T-cell (primary cell): ENCODE results near the gene DHRS1. TPM values are rescaled to one million over a fixed set of nuclear protein-coding genes. Genes with fewer than 3 reads are reported as not detected.

Source experiments
- ATAC-seq, 4 experiments: fragments of 200-7000 bp in 3 of 4; fragments of 150-1000 bp in 1 of 4; cut with Tn5 transposase; replicated peaks in 1 of 4; 1 replicate in 3 of 4; 2 replicates in 1 of 4; pipeline ENCODE4 v1.10.0; 2021; ENCODE audit warnings: moderate library complexity in 3 of 4, mild to moderate bottlenecking in 2 of 4, moderate number of reproducible peaks in 1 of 4
- CTCF ChIA-PET, 2 donors: fragments of 300-600 bp; sonication (Branson Sonifier 250); formaldehyde crosslinking; loops; one replicate each; lab custom pipeline; 2022; ENCODE audit warnings: antibody characterized with exemption in 2 of 2; lab: Charles Lee
- POLR2A ChIA-PET, 2 donors: fragments of 300-600 bp; sonication (Branson Sonifier 250); formaldehyde crosslinking; loops; one replicate each; lab custom pipeline; 2022; ENCODE audit warnings: antibody characterized with exemption in 2 of 2; lab: Charles Lee
- DNase-seq, 35 experiments: peaks; one replicate each; pipeline versions ENCODE4 v3.0.0 to v3.0.0-alpha.2; 2013 to 2023
- H3K27ac ChIP-seq: one replicate; pipeline ENCODE4 v1.5.1; 2013; ENCODE audit warnings: low read length
- H3K27me3 ChIP-seq, 2 experiments: replicated peaks in 1 of 2; 1 replicate in 1 of 2; 2 replicates in 1 of 2; pipeline versions ENCODE4 v1.6.1 to v1.7.0; 2013; ENCODE audit warnings: low read length in 1 of 2, mixed read lengths in 1 of 2; ENCODE audit not compliant: control insufficient read depth in 2 of 2, insufficient read depth in 2 of 2; ENCODE audit errors: extremely low read depth in 1 of 2
- H3K36me3 ChIP-seq, 2 donors: 1 replicate in 1 of 2; 2 replicates in 1 of 2; pipeline versions ENCODE4 v1.6.1 to v1.7.0; 2013; ENCODE audit warnings: low read length in 1 of 2; ENCODE audit not compliant: control insufficient read depth in 2 of 2, insufficient read depth in 1 of 2; ENCODE audit errors: extremely low read depth in 1 of 2
- H3K4me1 ChIP-seq, 2 experiments: 1 replicate in 1 of 2; 2 replicates in 1 of 2; pipeline versions ENCODE4 v1.6.1 to v1.7.0; 2013; ENCODE audit warnings: low read length in 2 of 2, mixed read lengths in 1 of 2; ENCODE audit not compliant: insufficient read depth in 2 of 2, control insufficient read depth in 1 of 2; ENCODE audit errors: extremely low read depth in 1 of 2
- H3K4me3 ChIP-seq, 2 donors: 1 replicate in 1 of 2; 2 replicates in 1 of 2; pipeline versions ENCODE4 v1.5.1 to v1.7.0; 2013; ENCODE audit warnings: mild to moderate bottlenecking in 2 of 2, low read length in 1 of 2, moderate library complexity in 1 of 2; ENCODE audit not compliant: control insufficient read depth in 1 of 2; ENCODE audit errors: extremely low read depth in 1 of 2
- H3K9me3 ChIP-seq: 2 replicates; pipeline ENCODE4 v1.7.0; 2013
- H3K27ac Mint-ChIP-seq, 2 donors: one replicate each; pipeline ENCODE4 v1.8.0; 2020 to 2021; ENCODE audit warnings: mild to moderate bottlenecking in 2 of 2, mixed read lengths in 2 of 2
- H3K27me3 Mint-ChIP-seq, 2 donors: one replicate each; pipeline ENCODE4 v1.8.0; 2021 to 2022; ENCODE audit warnings: mixed read lengths in 2 of 2
- H3K36me3 Mint-ChIP-seq: one replicate; pipeline ENCODE4 v1.8.0; 2021; ENCODE audit warnings: mixed read lengths
- H3K4me1 Mint-ChIP-seq, 3 donors: one replicate each; pipeline ENCODE4 v1.8.0; 2020 to 2022; ENCODE audit warnings: mixed read lengths in 3 of 3, mild to moderate bottlenecking in 1 of 3
- H3K4me3 Mint-ChIP-seq, 3 donors: one replicate each; pipeline ENCODE4 v1.8.0; 2020 to 2022; ENCODE audit warnings: mild to moderate bottlenecking in 3 of 3, mixed read lengths in 3 of 3, moderate library complexity in 3 of 3
- H3K9me3 Mint-ChIP-seq, 3 donors: one replicate each; pipeline ENCODE4 v1.8.0; 2020 to 2022; ENCODE audit warnings: mixed read lengths in 3 of 3
- WGBS: methylation state at CpG from one replicate; pipeline ENCODE4 v1.1.5; 2013; ENCODE audit warnings: missing lambda C conversion rate; ENCODE audit not compliant: insufficient coverage; 5-methylcytosine and 5-hydroxymethylcytosine counted together
- total RNA-seq, 35 experiments: library from RNA in 6 of 35; stranded (reverse) in 6 of 35; fragments of 120-200 nt in 1 of 35; gene quantifications; one replicate each; pipeline versions ENCODE4 v1.2.1 to v1.2.4 and lab custom pipeline; 2013 to 2026

The DHRS1 gene
- total RNA-seq, 5 donors from 2014 or later (not counting 1 experiment from before 2014, with no cell fraction given), result 34.2 to 47.6 (median 39.1) TPM

- POLR2A ChIA-PET, result interaction anchor here (0.6 to 1.7 kb wide), 3 partner anchors 14 to 63 kb away, joined by 3 to 4 read pairs (median 4); partner anchors contain the start of gene TINF2 (in 1 of the 2)
- no peak for ATAC-seq
- Histone ChIP-seq H3K4me1 (peaks cover 0 to 14% of the 10 kb centered on the region in 2 experiments), H3K36me3 (peaks cover 10 to 48% of the 10 kb centered on the region in 2 donors), H3K9me3 (no peaks in the 10 kb centered on the region), H3K27ac (no peak overlapping the region), H3K27me3 (no peaks in the 10 kb centered on the region), H3K4me3 (no peak overlapping the region)
- Mint-ChIP-seq H3K4me1 (peaks cover 6 to 21% (median 8%) of the 10 kb centered on the region in 3 donors), H3K27me3 (no peaks in the 10 kb centered on the region), H3K4me3 (no peak overlapping the region), H3K27ac (no peak overlapping the region), H3K36me3 (peaks cover 41% of the 10 kb centered on the region), H3K9me3 (no peaks in the 10 kb centered on the region)
- DNase-seq, result no peak
- 100% methylated on average over 1 of the region's 3 CpGs for WGBS
- CTCF ChIA-PET, result interaction anchor here in 1 of 2 donors (1.8 kb wide), 1 partner anchor 17 kb away, joined by 8 read pairs; the partner anchor contains the start of gene CIDEB
These were observed 8.0 kb downstream of the DHRS1 start for GRCh38 chr14:24291446-24292117.

GRCh38 chr14:24290746-24291145 is 8.8 kb downstream of the DHRS1 start:
- Mint-ChIP-seq H3K9me3 (no peaks in the 10 kb centered on the region), H3K36me3 (peaks cover 32% of the 10 kb centered on the region), H3K27ac (no peak overlapping the region), H3K4me1 (peaks cover 0 to 13% (median 2%) of the 10 kb centered on the region in 3 donors), H3K4me3 (no peak overlapping the region), H3K27me3 (no peaks in the 10 kb centered on the region)
- Histone ChIP-seq H3K9me3 (no peaks in the 10 kb centered on the region), H3K4me1 (peaks cover 0 to 13% of the 10 kb centered on the region in 2 experiments), H3K27me3 (no peaks in the 10 kb centered on the region), H3K4me3 (no peak overlapping the region), H3K27ac (no peak overlapping the region), H3K36me3 (peaks cover 10 to 40% of the 10 kb centered on the region in 2 donors)
- ATAC-seq (no peak), DNase-seq (no peak)
- CTCF ChIA-PET, result no interaction called here
- POLR2A ChIA-PET, result interaction anchor here in 1 of 2 donors (1.0 kb wide), 1 partner anchor 48 kb away, joined by 3 read pairs; the partner anchor contains the start of gene TINF2
- 92% methylated on average over 4 of the region's 9 CpGs for WGBS

DNA sequence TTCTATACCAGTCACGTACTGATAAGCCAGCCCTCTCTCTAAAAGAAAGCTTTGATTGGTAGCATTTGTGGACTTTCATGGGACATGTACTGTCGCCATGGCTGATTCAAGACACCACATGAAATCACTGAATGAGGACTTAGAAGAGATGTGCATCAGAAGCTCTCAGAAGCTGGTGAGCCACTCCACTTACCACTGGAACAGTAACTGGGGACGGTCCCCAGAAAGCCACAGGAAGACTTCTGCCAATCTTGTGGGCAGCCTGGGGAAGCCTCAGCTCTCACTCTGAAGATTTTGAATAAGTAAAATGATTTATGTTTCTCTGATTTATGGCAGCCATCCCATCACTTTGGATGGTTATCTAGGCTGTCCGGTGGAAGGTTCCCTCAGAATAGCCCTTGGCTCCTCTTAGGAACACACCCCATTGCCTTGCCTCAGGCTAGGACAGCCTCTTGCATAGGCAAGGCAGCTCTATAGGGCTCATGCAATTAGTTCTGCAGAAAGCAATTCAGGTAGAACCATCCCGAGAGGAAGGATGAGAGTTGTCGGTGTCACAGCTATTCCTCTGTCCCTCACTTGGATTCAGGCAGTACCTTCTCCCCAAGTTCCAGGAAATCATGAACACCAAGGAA is 9.8 kb downstream of the DHRS1 start:
- ChIA-PET POLR2A (no interaction called here), CTCF (interaction anchor here (0.6 to 1.6 kb wide), 2 partner anchors 9 to 47 kb away, joined by 3 to 8 read pairs; partner anchors contain the start of gene TINF2 (in 1 of the 2))
- DNase-seq, result peak in 1 of 35 experiments; percentile 42
- H3K4me3 ChIP-seq, result no peak overlapping the region
- peak; percentile 42 to 81 (median 74) for ATAC-seq
- Mint-ChIP-seq H3K36me3 (peaks cover 27% of the 10 kb centered on the region), H3K27me3 (no peaks in the 10 kb centered on the region), H3K4me3 (no peak overlapping the region), H3K27ac (no peak overlapping the region), H3K4me1 (peaks cover 0 to 11% (median 2%) of the 10 kb centered on the region in 3 donors), H3K9me3 (no peaks in the 10 kb centered on the region)
- H3K4me1 ChIP-seq, result peaks cover 0 to 13% of the 10 kb centered on the region in 2 experiments
- peaks cover 10 to 35% of the 10 kb centered on the region in 2 donors for H3K36me3 ChIP-seq
- H3K27me3 ChIP-seq, result no peaks in the 10 kb centered on the region
- no peaks in the 10 kb centered on the region for H3K9me3 ChIP-seq
- 67% methylated on average over 3 of the region's 6 CpGs for WGBS
- no peak overlapping the region for H3K27ac ChIP-seq

DNA sequence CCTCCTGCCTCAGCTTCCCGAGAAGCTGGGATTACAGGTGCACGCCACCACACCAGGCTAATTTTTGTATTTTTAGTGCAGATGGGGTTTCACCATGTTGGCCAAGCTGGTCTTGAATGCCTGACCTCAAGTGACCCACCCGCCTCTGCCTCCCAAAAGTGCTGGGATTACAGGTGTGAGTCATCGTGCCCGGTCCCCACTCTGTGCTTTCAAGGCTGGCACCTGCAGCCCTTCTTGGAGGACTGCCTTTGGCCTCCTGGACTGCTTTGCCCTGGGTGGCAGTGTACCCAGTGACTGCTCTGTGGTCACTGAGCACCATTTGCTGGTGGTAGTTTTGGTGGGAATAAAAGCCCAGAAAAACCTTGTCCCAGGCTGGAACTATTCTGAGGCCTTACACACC is 12.6 kb downstream of the DHRS1 start:
- Mint-ChIP-seq H3K9me3 (no peaks in the 10 kb centered on the region), H3K27ac (no peak overlapping the region), H3K36me3 (peaks cover 18% of the 10 kb centered on the region), H3K4me3 (no peak overlapping the region), H3K4me1 (peaks cover 0 to 11% (median 2%) of the 10 kb centered on the region in 3 donors), H3K27me3 (no peaks in the 10 kb centered on the region)
- ChIA-PET POLR2A (no interaction called here), CTCF (no interaction called here)
- Histone ChIP-seq H3K36me3 (peaks cover 6 to 27% of the 10 kb centered on the region in 2 donors), H3K27me3 (no peaks in the 10 kb centered on the region), H3K4me1 (peaks cover 0 to 13% of the 10 kb centered on the region in 2 experiments), H3K4me3 (no peak overlapping the region), H3K9me3 (no peaks in the 10 kb centered on the region), H3K27ac (no peak overlapping the region)
- no peak for ATAC-seq
- no peak for DNase-seq
- WGBS, result 95% methylated on average over 4 of the region's 5 CpGs

- peaks cover 5% of the 10 kb centered on the region for H3K36me3 Mint-ChIP-seq
- Histone ChIP-seq H3K36me3 (peaks cover 0 to 11% of the 10 kb centered on the region in 2 donors), H3K9me3 (no peaks in the 10 kb centered on the region), H3K27ac (no peak overlapping the region), H3K4me3 (no peak overlapping the region), H3K27me3 (no peaks in the 10 kb centered on the region), H3K4me1 (peaks cover 0 to 12% of the 10 kb centered on the region in 2 experiments)
- ChIA-PET CTCF (no interaction called here), POLR2A (no interaction called here)
- ATAC-seq (no peak), DNase-seq (no peak)
- no peaks in the 10 kb centered on the region for H3K27me3 Mint-ChIP-seq
- H3K4me3 Mint-ChIP-seq, result no peak overlapping the region
- H3K27ac Mint-ChIP-seq, result no peak overlapping the region
- no peaks in the 10 kb centered on the region for H3K9me3 Mint-ChIP-seq
- peaks cover 1 to 13% (median 2%) of the 10 kb centered on the region in 3 donors for H3K4me1 Mint-ChIP-seq
- WGBS, result 96% methylated on average over 4 of the region's 4 CpGs
These were observed 14.2 kb downstream of the DHRS1 start for GRCh38 chr14:24285351-24285750.

GRCh38 chr14:24284501-24285035 is 15.0 kb downstream of the DHRS1 start:
- Mint-ChIP-seq H3K27me3 (no peaks in the 10 kb centered on the region), H3K27ac (no peak overlapping the region), H3K36me3 (no peaks in the 10 kb centered on the region), H3K9me3 (no peaks in the 10 kb centered on the region), H3K4me3 (no peak overlapping the region), H3K4me1 (peaks cover 3 to 13% (median 9%) of the 10 kb centered on the region in 3 donors)
- Histone ChIP-seq H3K4me3 (no peak overlapping the region), H3K27me3 (no peaks in the 10 kb centered on the region), H3K36me3 (peaks cover 0 to 3% of the 10 kb centered on the region in 2 donors), H3K27ac (no peak overlapping the region), H3K9me3 (no peaks in the 10 kb centered on the region), H3K4me1 (peaks cover 1 to 12% of the 10 kb centered on the region in 2 experiments)
- ChIA-PET POLR2A (no interaction called here), CTCF (no interaction called here)
- 93% methylated on average over 10 of the region's 11 CpGs for WGBS
- no peak for DNase-seq
- ATAC-seq, result no peak
